Measurements from ENCODE around the gene GPATCH8.
"Not testable (repeated sequence)": the region's sequence is repeated elsewhere in the genome, so short reads cannot be mapped to it uniquely, and the experiment has no call there.

GPATCH8 gene

GRCh38 chr17:44375196-44376017, 127.8 kb downstream of the GPATCH8 start:
- no peak for DNase-seq (ENCODE audit: low read depth)

DNA sequence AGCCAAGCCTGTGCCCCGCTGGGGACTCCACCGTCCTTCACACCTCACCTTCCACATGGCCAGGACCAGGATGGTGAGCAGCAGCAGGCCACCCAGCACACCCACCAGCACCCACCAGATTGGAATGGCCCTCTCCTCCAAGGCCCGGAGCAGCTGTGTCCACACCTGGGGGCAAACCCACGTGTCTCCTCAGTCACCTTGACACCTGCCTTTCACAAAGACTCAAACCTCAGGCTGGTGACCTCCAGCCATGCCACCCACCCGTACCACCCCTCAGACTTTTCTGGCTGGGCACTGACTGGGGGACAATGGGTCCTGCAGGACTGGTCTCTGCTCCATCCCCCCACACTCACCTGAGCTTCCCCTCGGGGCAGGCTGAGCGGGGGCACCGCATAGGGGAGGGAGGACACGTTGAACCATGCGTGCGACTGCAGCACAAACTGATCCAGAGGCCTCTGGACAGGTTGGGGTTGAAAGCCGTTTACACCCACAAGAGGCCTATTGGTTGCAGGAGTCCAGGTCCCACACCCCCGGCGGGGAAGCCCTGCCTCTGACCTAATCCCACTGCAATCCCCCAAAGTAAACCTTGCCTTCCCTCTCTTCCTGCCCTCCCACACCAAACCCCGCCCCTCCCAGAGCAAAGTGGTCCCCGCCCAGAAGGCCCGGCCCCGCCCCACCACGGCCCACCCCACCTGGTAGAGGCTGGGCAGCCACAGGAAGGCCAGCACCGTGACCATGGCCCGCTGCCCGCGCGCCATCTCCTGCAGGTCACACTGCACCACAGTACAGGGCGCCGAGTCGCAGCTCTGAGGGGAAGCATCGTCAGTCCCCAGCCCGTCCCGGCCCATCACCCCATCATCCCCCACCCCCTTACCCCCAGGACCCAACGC, 128.7 kb downstream of the GPATCH8 start:
- DNase-seq (ENCODE audit: low read depth) = no peak

GRCh38 chr17:44372036-44372435, 131.2 kb downstream of the GPATCH8 start:
- DNase-seq (ENCODE audit: low read depth) = no peak

DNA sequence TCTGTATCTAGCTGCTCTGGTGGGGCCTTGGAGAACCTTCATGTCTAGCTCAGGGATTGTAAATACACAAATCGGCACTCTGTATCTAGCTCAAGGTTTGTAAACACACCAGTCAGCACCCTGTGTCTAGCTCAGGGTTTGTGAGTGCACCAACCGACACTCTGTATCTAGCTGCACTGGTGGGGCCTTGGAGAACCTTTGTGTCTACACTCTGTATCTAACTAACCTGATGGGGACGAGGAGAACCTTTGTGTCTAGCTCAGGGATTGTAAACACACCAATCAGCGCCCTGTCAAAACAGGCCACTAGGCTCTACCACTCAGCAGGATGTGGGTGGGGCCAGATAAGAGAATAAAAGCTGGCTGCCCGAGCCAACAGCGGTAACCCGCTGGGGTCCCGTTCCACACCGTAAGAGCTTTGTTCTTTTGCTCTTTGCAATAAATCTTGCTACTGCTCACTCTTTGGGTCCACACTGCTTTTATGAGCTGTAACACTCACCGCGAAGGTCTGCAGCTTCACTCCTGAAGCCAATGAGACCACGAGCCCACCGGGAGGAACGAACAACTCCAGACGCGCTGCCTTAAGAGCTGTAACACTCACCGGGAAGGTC, 133.7 kb downstream of the GPATCH8 start:
- not testable (repeated sequence) for DNase-seq (ENCODE audit: low read depth)

- not testable (repeated sequence) for DNase-seq (ENCODE audit: low read depth)
Measured at GRCh38 chr17:44368391-44369243, 134.6 kb downstream of the GPATCH8 start.

- no peak for DNase-seq (ENCODE audit: low read depth)
Measured at GRCh38 chr17:44367231-44367979, 135.8 kb downstream of the GPATCH8 start.

- not testable (repeated sequence) for DNase-seq (ENCODE audit: low read depth)
Measured at GRCh38 chr17:44365051-44365450, 138.2 kb downstream of the GPATCH8 start.

- peak; percentile 44 for DNase-seq (ENCODE audit: low read depth)
Measured at GRCh38 chr17:44363613-44364159, 139.5 kb downstream of the GPATCH8 start, which contains the start of gene FAM171A2. FAM171A2 (minus strand) TSS chr17:44363853; CDS start chr17:44363714, 139 bp downstream.

- no peak for DNase-seq (ENCODE audit: low read depth)
Measured at GRCh38 chr17:44362949-44363612, 140.1 kb downstream of the GPATCH8 start.

GRCh38 chr17:44362459-44362948, 140.7 kb downstream of the GPATCH8 start:
- DNase-seq (ENCODE audit: low read depth) = no peak

GRCh38 chr17:44361292-44362260, 141.6 kb downstream of the GPATCH8 start:
- no peak for DNase-seq (ENCODE audit: low read depth)

GRCh38 chr17:44360826-44361225, 142.4 kb downstream of the GPATCH8 start:
- DNase-seq (ENCODE audit: low read depth) = no peak

- no peak for DNase-seq (ENCODE audit: low read depth)
Measured at GRCh38 chr17:44360144-44360533, 143.1 kb downstream of the GPATCH8 start.

DNA sequence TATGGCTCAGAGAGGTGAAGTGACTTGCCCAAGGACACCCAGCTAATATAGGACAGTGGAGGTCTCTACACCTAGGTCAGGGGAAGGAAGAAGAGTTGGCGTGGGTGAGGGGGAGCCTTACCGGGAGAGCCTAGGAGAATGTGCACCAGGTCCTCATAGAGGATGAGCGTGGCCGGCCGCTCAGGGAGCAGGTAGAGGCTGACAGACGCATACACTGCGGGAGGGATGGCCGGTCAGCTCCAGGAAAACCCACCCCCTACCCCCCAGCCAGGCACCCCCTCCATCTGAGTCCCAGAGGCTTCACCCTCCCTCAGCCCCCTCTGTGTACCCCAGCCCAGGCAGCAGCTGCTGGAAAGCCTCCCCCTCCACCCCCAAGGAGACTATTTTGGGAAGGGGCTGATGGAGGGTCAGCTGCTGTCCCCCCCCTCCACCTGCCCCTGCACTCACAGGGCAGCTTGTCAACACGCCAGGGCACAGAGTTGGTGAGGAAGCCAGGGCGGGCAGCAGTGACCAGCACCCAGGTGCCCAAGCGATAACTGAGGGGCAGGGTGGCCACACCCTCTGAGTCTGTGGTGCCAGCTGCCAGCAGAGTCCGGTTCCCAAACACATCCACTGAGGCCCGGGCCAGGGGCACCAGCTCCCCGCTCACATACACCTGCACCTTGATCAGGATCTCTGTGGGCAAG, 143.6 kb downstream of the GPATCH8 start:
- DNase-seq (ENCODE audit: low read depth) = no peak

DNA sequence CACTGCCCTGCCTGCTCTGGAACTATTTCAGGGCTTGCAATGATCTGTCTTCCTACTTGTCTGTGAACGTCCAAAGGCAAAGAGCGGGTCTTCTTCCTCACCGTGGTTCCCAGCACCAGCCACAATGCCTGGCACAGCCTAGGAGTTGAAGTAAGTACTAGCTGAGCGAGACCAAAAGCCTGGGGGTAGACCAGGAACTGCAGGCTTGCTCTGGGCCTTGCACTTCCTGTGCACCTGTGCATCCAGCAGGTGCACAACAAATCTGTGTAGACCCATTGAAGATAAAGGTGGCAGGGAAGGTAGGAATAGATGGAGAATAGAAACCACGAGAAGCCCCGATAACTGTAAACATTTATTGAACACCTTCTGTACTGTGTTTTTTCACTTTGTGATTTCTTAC, 144.2 kb downstream of the GPATCH8 start:
- DNase-seq (ENCODE audit: low read depth) = no peak

GRCh38 chr17:44358066-44358465, 145.1 kb downstream of the GPATCH8 start:
- DNase-seq (ENCODE audit: low read depth) = no peak

DNA sequence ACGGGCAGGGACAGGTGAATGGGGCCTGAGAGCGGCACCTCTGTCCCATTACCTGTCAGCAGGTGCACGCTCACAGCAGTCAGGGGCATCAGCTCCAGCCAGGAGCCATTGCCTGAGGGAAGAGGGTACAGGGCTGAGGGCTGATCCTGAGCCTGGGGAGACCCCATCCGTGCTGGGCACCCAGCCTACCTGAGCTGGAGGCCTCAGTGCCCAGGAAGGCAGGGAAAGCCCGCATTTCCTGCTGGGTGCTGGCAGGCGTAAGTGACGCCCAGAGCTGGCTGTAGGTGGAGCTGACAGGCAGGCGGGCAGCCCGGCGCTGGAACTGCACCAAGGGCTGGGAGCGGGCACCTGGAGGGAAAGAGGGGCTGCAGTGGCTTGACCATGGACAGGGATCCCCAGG, 147.0 kb downstream of the GPATCH8 start:
- DNase-seq (ENCODE audit: low read depth) = no peak

- DNase-seq (ENCODE audit: low read depth) = no peak
Measured at GRCh38 chr17:44355642-44356099, 147.5 kb downstream of the GPATCH8 start.
